Motor neuron (in vitro differentiated cells): ENCODE data around the gene CENPF. TPM values are rescaled to one million over a fixed set of nuclear protein-coding genes. Genes with fewer than 3 reads are reported as not detected.

Experiments used
- ATAC-seq, 8 experiments: fragments of 200-7000 bp; cut with Tn5 transposase; replicated peaks in 6 of 8; 2 replicates each; pipeline ENCODE4 v1.8.0; 2021; ENCODE audit warnings: mild to moderate bottlenecking in 8 of 8, moderate library complexity in 8 of 8
- H3K27ac ChIP-seq, 2 donors: fragments of 250-450 bp; sonication (Bioruptor Pico); 2 replicates each; pipeline ENCODE4 v1.9.0; 2021; ENCODE audit warnings: antibody characterized with exemption in 2 of 2, mild to moderate bottlenecking in 2 of 2, moderate library complexity in 1 of 2
- H3K4me1 ChIP-seq, 2 donors: fragments of 250-450 bp; sonication (Bioruptor Pico); replicated peaks in 1 of 2; 2 replicates each; pipeline ENCODE4 v1.6.1; 2021; ENCODE audit warnings: antibody characterized with exemption in 2 of 2, mild to moderate bottlenecking in 2 of 2, moderate library complexity in 1 of 2
- H3K4me3 ChIP-seq, 5 donors: fragments of 250-450 bp; sonication (Bioruptor Pico); 2 replicates each; pipeline ENCODE4 v1.9.0; 2021; ENCODE audit warnings: antibody characterized with exemption in 5 of 5, mild to moderate bottlenecking in 5 of 5, moderate library complexity in 4 of 5
- WGBS, 10 experiments: fragments of 450-650 bp; shearing (Covaris generic); methylation state at CpG; one replicate each; pipeline ENCODE4 v1.0.0; 2022; 5-methylcytosine and 5-hydroxymethylcytosine counted together
- in situ Hi-C, 9 experiments: fragments of 400-800 bp; cut with MboI; loops; one replicate each; pipeline ENCODE4 v1.15.0; 2021; ENCODE audit warnings: low sequenced_read_pairs in 9 of 9, low pct_unique_long_range_greater_than_20kb in 2 of 9; ENCODE audit not compliant: unreplicated experiment in 9 of 9
- total RNA-seq, 8 experiments: library from RNA; unstranded; fragments of 300-600 nt; gene quantifications; 2 replicates each; pipeline versions ENCODE4 v1.2.3 to v1.2.4, GENCODE V29; 2022

Gene CENPF
- total RNA-seq, 8 experiments from 2014 or later, result 0.41 to 236 (median 12.1) TPM

GRCh38 chr1:214712737-214713136, 109.7 kb downstream of the CENPF start:
- peaks cover 0 to 7% of the 10 kb centered on the region in 2 donors for H3K4me1 ChIP-seq
- WGBS, 10 experiments, result 25 to 89% (median 85%) methylated on average over 1 to 2 of the region's 2 CpGs
- in situ Hi-C loops, result no loop called here
- ATAC-seq, result no peak
- H3K27ac ChIP-seq, result no peak overlapping the region
- no peak overlapping the region for H3K4me3 ChIP-seq

Other genes with a start within 250 kb of the CENPF start
- gene PTPN14, start 51.6 kb upstream of the CENPF start, total RNA-seq, result 10 to 100 TPM in 3 of 8 experiments, 1 to 10 TPM in 5; 1.4 to 43.4 (median 5.5) TPM